Iris pigment epithelial cell (primary cell): ENCODE results near the gene AGPAT3.

Experiments
- DNase-seq: peaks from one replicate; pipeline ENCODE4 v3.0.0-alpha.2; 2011; ENCODE audit warnings: low read depth

AGPAT3 gene

GRCh38 chr21:43924421-43925095 lies 59.5 kb downstream of the AGPAT3 start:
- DNase-seq: no peak

GRCh38 chr21:43925096-43925481 lies 60.1 kb downstream of the AGPAT3 start:
- no peak for DNase-seq

GRCh38 chr21:43925609-43926008 lies 60.6 kb downstream of the AGPAT3 start:
- DNase-seq: no peak

GRCh38 chr21:43926196-43926595 lies 61.2 kb downstream of the AGPAT3 start:
- DNase-seq: no peak

GRCh38 chr21:43927591-43928221 lies 62.7 kb downstream of the AGPAT3 start:
- DNase-seq: no peak

GRCh38 chr21:43928222-43929125 lies 63.5 kb downstream of the AGPAT3 start:
- DNase-seq: no peak

GRCh38 chr21:43929217-43929971 lies 64.4 kb downstream of the AGPAT3 start:
- DNase-seq: no peak

- DNase-seq: no peak
Observed at GRCh38 chr21:43930074-43930847, 65.2 kb downstream of the AGPAT3 start.

- DNase-seq: no peak
Observed at GRCh38 chr21:43930848-43931375, 65.9 kb downstream of the AGPAT3 start.

- no peak for DNase-seq
Observed at GRCh38 chr21:43931489-43931888, 66.5 kb downstream of the AGPAT3 start.

- no peak for DNase-seq
Observed at GRCh38 chr21:43932005-43932404, 67.0 kb downstream of the AGPAT3 start.

GRCh38 chr21:43933199-43933598 lies 68.2 kb downstream of the AGPAT3 start:
- no peak for DNase-seq

- no peak for DNase-seq
Observed at GRCh38 chr21:43933680-43934079, 68.7 kb downstream of the AGPAT3 start.

GRCh38 chr21:43934116-43934515 lies 69.1 kb downstream of the AGPAT3 start:
- DNase-seq: no peak

- no peak for DNase-seq
Observed at GRCh38 chr21:43934716-43935705, 70.0 kb downstream of the AGPAT3 start.

GRCh38 chr21:43935711-43936110 lies 70.7 kb downstream of the AGPAT3 start:
- no peak for DNase-seq

GRCh38 chr21:43936247-43936967 lies 71.4 kb downstream of the AGPAT3 start:
- DNase-seq: no peak

- DNase-seq: no peak
Observed at GRCh38 chr21:43937051-43937832, 72.2 kb downstream of the AGPAT3 start.
